Thyroid gland (tissue), 4 donors: ENCODE measurements around the gene BACH1.

Experiments used
- CTCF ChIP-seq, 6 experiments: fragments of 200-600 bp in 3 of 6; fragments of 450-650 bp in 3 of 6; sonication (generic) in 3 of 6; IDR thresholded peaks; one replicate each; pipeline ENCODE4 v1.5.1; 2016 to 2019; ENCODE audit warnings: antibody characterized with exemption in 6 of 6, mild to moderate bottlenecking in 2 of 6, inconsistent platforms in 1 of 6, moderate library complexity in 1 of 6
- POLR2A ChIP-seq, 2 donors: fragments of 450-650 bp; IDR thresholded peaks; one replicate each; pipeline ENCODE4 v1.6.1; 2017; ENCODE audit warnings: antibody characterized with exemption in 2 of 2, mild to moderate bottlenecking in 2 of 2, moderate library complexity in 1 of 2

- no peak for TF ChIP-seq POLR2A (IDR thresholded peaks at IDR 0.05)
- no peak for TF ChIP-seq CTCF (IDR thresholded peaks at IDR 0.05)
These were observed 18.1 kb downstream of the BACH1 start for GRCh38 chr21:29316806-29317205.
